ENCODE results near the gene INTS12. TPM values are rescaled to one million over a fixed set of nuclear protein-coding genes. Genes with fewer than 3 reads are reported as not detected.
"Not testable (repeated sequence)": the region's sequence is repeated elsewhere in the genome, so short reads cannot be mapped to it uniquely, and the experiment has no call there.

INTS12 gene
- total RNA-seq, 1 donor from 2014 or later: 19.8 TPM

- Mint-ChIP-seq H3K4me1 (ENCODE audit: low read depth) (peaks cover 37% of the 10 kb centered on the region), H3K36me3 (ENCODE audit: low read depth) (no peaks in the 10 kb centered on the region), H3K27ac (ENCODE audit: unreplicated experiment) (no peak overlapping the region), H3K27me3 (ENCODE audit: low read depth) (no peaks in the 10 kb centered on the region), H3K9me3 (ENCODE audit: low read depth) (no peaks in the 10 kb centered on the region), H3K4me3 (ENCODE audit: unreplicated experiment) (peak overlapping the region; percentile 17)
- DNase-seq (ENCODE audit: low spot score): no peak
- no peak for TF ChIP-seq CTCF (IDR thresholded peaks at IDR 0.05)
Measured at GRCh38 chr4:105710012-105710600, 1.6 kb upstream of the INTS12 start.

- TF ChIP-seq CTCF (IDR thresholded peaks at IDR 0.05): no peak
- H3K4me3 Mint-ChIP-seq (ENCODE audit: unreplicated experiment): peak overlapping the region; percentile 96
- H3K27me3 Mint-ChIP-seq (ENCODE audit: low read depth): no peaks in the 10 kb centered on the region
- no peaks in the 10 kb centered on the region for H3K9me3 Mint-ChIP-seq (ENCODE audit: low read depth)
- H3K36me3 Mint-ChIP-seq (ENCODE audit: low read depth): no peaks in the 10 kb centered on the region
- H3K27ac Mint-ChIP-seq (ENCODE audit: unreplicated experiment): peak overlapping the region; percentile 99
- no peak for DNase-seq (ENCODE audit: low spot score)
- H3K4me1 Mint-ChIP-seq (ENCODE audit: low read depth): peaks cover 35% of the 10 kb centered on the region
Measured at GRCh38 chr4:105709081-105709450, 577 bp upstream of the INTS12 start.

GRCh38 chr4:105707782-105708180, 708 bp downstream of the INTS12 start:
- Mint-ChIP-seq H3K27ac (ENCODE audit: unreplicated experiment) (peak overlapping the region; percentile 99), H3K36me3 (ENCODE audit: low read depth) (no peaks in the 10 kb centered on the region), H3K4me1 (ENCODE audit: low read depth) (peaks cover 30% of the 10 kb centered on the region), H3K4me3 (ENCODE audit: unreplicated experiment) (peak overlapping the region; percentile 96), H3K27me3 (ENCODE audit: low read depth) (no peaks in the 10 kb centered on the region), H3K9me3 (ENCODE audit: low read depth) (no peaks in the 10 kb centered on the region)
- TF ChIP-seq CTCF (IDR thresholded peaks at IDR 0.05): no peak
- DNase-seq (ENCODE audit: low spot score): no peak

GRCh38 chr4:105698607-105699006, 9.9 kb downstream of the INTS12 start:
- H3K4me3 Mint-ChIP-seq (ENCODE audit: unreplicated experiment): no peak overlapping the region
- DNase-seq (ENCODE audit: low spot score): no peak
- H3K9me3 Mint-ChIP-seq (ENCODE audit: low read depth): no peaks in the 10 kb centered on the region
- TF ChIP-seq CTCF (IDR thresholded peaks at IDR 0.05): no peak
- peaks cover 9% of the 10 kb centered on the region for H3K36me3 Mint-ChIP-seq (ENCODE audit: low read depth)
- no peaks in the 10 kb centered on the region for H3K27me3 Mint-ChIP-seq (ENCODE audit: low read depth)
- H3K27ac Mint-ChIP-seq (ENCODE audit: unreplicated experiment): no peak overlapping the region
- H3K4me1 Mint-ChIP-seq (ENCODE audit: low read depth): peaks cover 3% of the 10 kb centered on the region

GRCh38 chr4:105695832-105696231, 12.7 kb downstream of the INTS12 start:
- peaks cover 16% of the 10 kb centered on the region for H3K36me3 Mint-ChIP-seq (ENCODE audit: low read depth)
- not testable (repeated sequence) for DNase-seq (ENCODE audit: low spot score); H3K27ac Mint-ChIP-seq (ENCODE audit: unreplicated experiment); H3K9me3 Mint-ChIP-seq (ENCODE audit: low read depth); H3K27me3 Mint-ChIP-seq (ENCODE audit: low read depth); H3K4me1 Mint-ChIP-seq (ENCODE audit: low read depth); H3K4me3 Mint-ChIP-seq (ENCODE audit: unreplicated experiment)

GRCh38 chr4:105694812-105695211, 13.7 kb downstream of the INTS12 start:
- H3K27ac Mint-ChIP-seq (ENCODE audit: unreplicated experiment); H3K9me3 Mint-ChIP-seq (ENCODE audit: low read depth); H3K27me3 Mint-ChIP-seq (ENCODE audit: low read depth); H3K4me1 Mint-ChIP-seq (ENCODE audit: low read depth); H3K4me3 Mint-ChIP-seq (ENCODE audit: unreplicated experiment); DNase-seq (ENCODE audit: low spot score): not testable (repeated sequence)
- H3K36me3 Mint-ChIP-seq (ENCODE audit: low read depth): peaks cover 18% of the 10 kb centered on the region
